ENCODE data around the gene AQP12B. TPM values are rescaled to one million over a fixed set of nuclear protein-coding genes. Genes with fewer than 3 reads are reported as not detected.

Gene AQP12B
- total and polyA plus RNA-seq, 10 of the 15 experiments (the other 5 are each of a cell fraction or from before 2014, with no cell fraction given), result not detected

- H3K4me2 ChIP-seq (ENCODE audit: control insufficient read depth, insufficient read depth), result no peak overlapping the region
- H3K4me3 ChIP-seq, result no peak overlapping the region
- H2AFZ ChIP-seq (ENCODE audit: control insufficient read depth, low read depth, low read length), result no peak overlapping the region
- SMC1A ChIA-PET (ENCODE audit: uncharacterized antibody, unreplicated experiment), result no interaction called here
- no peak overlapping the region for H3K27ac ChIP-seq (ENCODE audit: control insufficient read depth, insufficient read depth)
- no peaks in the 10 kb centered on the region for H4K20me1 ChIP-seq (ENCODE audit: control insufficient read depth, insufficient read depth)
- no peaks in the 10 kb centered on the region for H3K79me2 ChIP-seq (ENCODE audit: control insufficient read depth, insufficient read depth, low read length)
- CTCF ChIA-PET, result no interaction called here
- in situ Hi-C loops (cut with MboI) (no loop called here), intact Hi-C loops (cut with micrococcal nuclease; ENCODE audit: unreplicated experiment) (no loop called here)
- POLR2A ChIA-PET, result interaction anchor here (1.0 kb wide), 1 partner anchor 133 kb away, joined by 3 read pairs; the partner anchor contains the start of gene CAPN10
- no peaks in the 10 kb centered on the region for H3K4me1 ChIP-seq (ENCODE audit: control insufficient read depth, insufficient read depth, low read length)
- TF ChIP-seq NR2C2 (IDR thresholded peaks at IDR 0.05; ENCODE audit: borderline replicate concordance, control insufficient read depth, insufficient read length, low read depth), result no peak
- no peak for ATAC-seq
- RAD21 ChIA-PET (ENCODE audit: unreplicated experiment), result no interaction called here
- DNase-seq (ENCODE audit: low read depth, low spot score), result no peak
- no peak for FAIRE-seq
- H3K9ac ChIP-seq (ENCODE audit: control insufficient read depth, insufficient read depth, low read length), result no peak overlapping the region
- WGBS (ENCODE audit: insufficient coverage, insufficient replicate concordance, low lambda C conversion rate, missing lambda C conversion rate), result 18% methylated on average over 25 of the region's 25 CpGs
- no TSS peak for BruUV-seq (replicated peaks)
- no peaks in the 10 kb centered on the region for H3K36me3 ChIP-seq (ENCODE audit: control insufficient read depth in 2 of 2, insufficient read depth in 2 of 2, low read length in 1 of 2)
- no peaks in the 10 kb centered on the region for H3K9me3 ChIP-seq (replicated peaks; ENCODE audit: control insufficient read depth, insufficient read depth, low read length)
- no peaks in the 10 kb centered on the region; a peak in 1 of 4 replicates for H3K27me3 ChIP-seq (replicated peaks in 1 of 2; ENCODE audit: control insufficient read depth in 2 of 2, insufficient read depth in 2 of 2, low read length in 1 of 2)
Measured at GRCh38 chr2:240719676-240720545, 37.2 kb upstream of the AQP12B start.

GRCh38 chr2:240718896-240719490 is 36.3 kb upstream of the AQP12B start:
- Histone ChIP-seq H3K27ac (ENCODE audit: control insufficient read depth, insufficient read depth) (no peak overlapping the region), H3K4me1 (ENCODE audit: control insufficient read depth, insufficient read depth, low read length) (no peaks in the 10 kb centered on the region), H2AFZ (ENCODE audit: control insufficient read depth, low read depth, low read length) (no peak overlapping the region), H3K79me2 (ENCODE audit: control insufficient read depth, insufficient read depth, low read length) (no peaks in the 10 kb centered on the region), H3K9ac (ENCODE audit: control insufficient read depth, insufficient read depth, low read length) (no peak overlapping the region), H3K4me3 (no peak overlapping the region), H3K4me2 (ENCODE audit: control insufficient read depth, insufficient read depth) (no peak overlapping the region), H3K36me3 (ENCODE audit: control insufficient read depth in 2 of 2, insufficient read depth in 2 of 2, low read length in 1 of 2) (no peaks in the 10 kb centered on the region), H3K9me3 (replicated peaks; ENCODE audit: control insufficient read depth, insufficient read depth, low read length) (no peaks in the 10 kb centered on the region), H4K20me1 (ENCODE audit: control insufficient read depth, insufficient read depth) (no peaks in the 10 kb centered on the region), H3K27me3 (replicated peaks in 1 of 2; ENCODE audit: control insufficient read depth in 2 of 2, insufficient read depth in 2 of 2, low read length in 1 of 2) (no peaks in the 10 kb centered on the region; a peak in 1 of 4 replicates)
- POLR2A ChIA-PET, result no interaction called here
- 45% methylated on average over 25 of the region's 25 CpGs for WGBS (ENCODE audit: insufficient coverage, insufficient replicate concordance, low lambda C conversion rate, missing lambda C conversion rate)
- DNase-seq (ENCODE audit: low read depth, low spot score), result no peak
- ATAC-seq, result no peak
- intact Hi-C loops (cut with micrococcal nuclease; ENCODE audit: unreplicated experiment) (no loop called here), in situ Hi-C loops (cut with MboI) (no loop called here)
- no TSS peak for BruUV-seq (replicated peaks)
- TF ChIP-seq HCFC1 (IDR thresholded peaks at IDR 0.05; ENCODE audit: low read length) (no peak), LARP7 (IDR thresholded peaks at IDR 0.05) (no peak), PKNOX1 (IDR thresholded peaks at IDR 0.05) (no peak)
- CTCF ChIA-PET, result no interaction called here
- SMC1A ChIA-PET (ENCODE audit: uncharacterized antibody, unreplicated experiment), result no interaction called here
- RAD21 ChIA-PET (ENCODE audit: unreplicated experiment), result no interaction called here
- FAIRE-seq, result no peak
